NCI-H187 (cell line): ENCODE results near the gene SLC22A23.
A peak's percentile ranks its signal among the peaks of the same experiment; 100 is the strongest.

Experiments
- DNase-seq, 2 experiments: peaks; one replicate each; lab custom pipeline; 2025; lab: John Stamatoyannopoulos, UW

Gene SLC22A23

DNA sequence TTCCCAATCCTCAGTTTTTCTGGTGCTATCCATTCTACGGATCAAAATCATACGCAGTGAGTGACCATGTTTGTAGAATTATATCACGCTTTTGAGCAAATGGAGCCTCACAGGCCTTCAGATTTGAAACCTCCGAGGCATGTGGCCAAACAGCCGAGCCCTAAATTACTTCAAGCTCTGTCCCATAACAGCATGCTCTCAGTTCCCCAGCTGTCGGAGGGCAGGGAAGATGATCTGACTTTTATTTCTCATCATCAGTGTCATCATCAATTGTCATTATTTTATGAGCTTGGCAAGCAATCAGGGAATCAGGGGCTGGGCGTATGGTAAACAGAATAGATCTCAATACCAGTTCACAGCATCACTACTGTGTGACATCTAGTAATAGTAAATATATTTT, 124.9 kb downstream of the SLC22A23 start:
- no peak for DNase-seq

DNA sequence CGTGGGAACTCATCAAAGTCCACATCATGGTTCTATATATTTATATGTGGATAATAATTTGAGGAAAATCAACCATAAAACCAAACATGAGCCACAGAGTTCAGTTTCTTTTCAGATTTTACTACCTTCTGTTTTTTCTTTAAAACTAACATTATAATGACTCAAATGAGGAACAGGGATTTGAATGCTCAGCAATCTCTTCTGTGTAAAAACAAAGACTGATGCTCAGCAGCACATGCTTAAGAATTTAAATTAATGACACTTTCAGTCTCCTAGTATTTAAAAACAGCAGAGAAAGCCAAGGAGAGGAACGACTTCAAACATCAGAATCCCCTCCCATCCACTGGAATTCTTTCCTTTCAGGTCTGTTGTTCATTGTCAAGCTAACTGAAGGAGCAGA, 125.4 kb downstream of the SLC22A23 start:
- no peak for DNase-seq

- DNase-seq, result no peak
Observed at GRCh38 chr6:3330199-3330598, 126.7 kb downstream of the SLC22A23 start.

DNA sequence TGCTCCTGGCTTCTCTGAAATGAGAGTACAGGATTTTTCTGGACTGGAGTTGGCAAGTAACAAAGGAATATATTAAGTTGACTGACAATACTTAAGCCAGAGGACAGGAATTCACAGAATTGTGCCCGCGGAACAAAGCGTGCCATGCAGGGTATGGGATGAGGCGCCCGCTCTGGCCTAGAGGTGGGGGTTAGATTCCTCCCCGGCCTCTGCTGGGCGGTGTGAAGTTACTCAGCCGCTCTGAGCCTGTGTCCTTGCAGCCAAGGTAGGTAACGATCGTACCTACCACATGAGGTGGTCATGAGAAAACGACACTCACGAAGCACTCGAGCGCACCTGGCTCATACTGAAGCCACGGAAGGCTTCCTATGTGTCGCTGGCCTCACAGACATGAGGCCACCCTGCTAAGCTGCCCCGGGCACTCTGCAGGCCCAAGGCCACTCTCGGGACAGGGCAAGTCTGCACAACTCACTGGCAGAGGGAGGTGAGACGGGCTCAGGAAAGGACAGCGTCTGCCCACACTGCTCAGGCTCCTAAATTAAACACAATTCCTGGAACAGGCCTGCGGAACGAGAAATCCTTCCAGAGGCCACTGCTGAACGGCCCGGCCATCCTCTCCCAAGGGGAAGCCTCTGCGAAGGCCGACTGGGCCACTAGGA, 127.3 kb downstream of the SLC22A23 start:
- no peak for DNase-seq

- DNase-seq, result no peak
Observed at GRCh38 chr6:3328796-3329195, 128.1 kb downstream of the SLC22A23 start.

GRCh38 chr6:3328145-3328544, 128.7 kb downstream of the SLC22A23 start:
- DNase-seq, result no peak

- no peak for DNase-seq
Observed at GRCh38 chr6:3327403-3327802, 129.4 kb downstream of the SLC22A23 start.

DNA sequence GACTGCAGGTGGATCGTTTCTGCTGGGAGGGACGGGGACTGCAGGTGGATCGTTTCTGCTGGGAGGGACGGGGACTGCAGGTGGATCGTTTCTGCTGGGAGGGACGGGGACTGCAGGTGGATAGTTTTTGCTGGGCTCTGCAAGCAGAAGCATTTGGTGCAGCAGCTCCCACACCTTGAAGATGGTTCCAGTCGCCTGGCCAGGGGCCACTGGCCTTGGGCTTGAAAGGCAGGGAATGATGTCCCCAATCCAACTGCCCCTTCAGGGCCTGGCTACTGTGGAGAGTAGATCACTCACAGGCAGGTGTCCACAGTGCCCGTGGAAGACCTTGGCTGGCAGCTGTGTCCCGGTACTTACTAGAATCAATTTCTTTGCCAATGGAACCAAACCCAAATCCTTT, 129.9 kb downstream of the SLC22A23 start:
- DNase-seq, result no peak

DNA sequence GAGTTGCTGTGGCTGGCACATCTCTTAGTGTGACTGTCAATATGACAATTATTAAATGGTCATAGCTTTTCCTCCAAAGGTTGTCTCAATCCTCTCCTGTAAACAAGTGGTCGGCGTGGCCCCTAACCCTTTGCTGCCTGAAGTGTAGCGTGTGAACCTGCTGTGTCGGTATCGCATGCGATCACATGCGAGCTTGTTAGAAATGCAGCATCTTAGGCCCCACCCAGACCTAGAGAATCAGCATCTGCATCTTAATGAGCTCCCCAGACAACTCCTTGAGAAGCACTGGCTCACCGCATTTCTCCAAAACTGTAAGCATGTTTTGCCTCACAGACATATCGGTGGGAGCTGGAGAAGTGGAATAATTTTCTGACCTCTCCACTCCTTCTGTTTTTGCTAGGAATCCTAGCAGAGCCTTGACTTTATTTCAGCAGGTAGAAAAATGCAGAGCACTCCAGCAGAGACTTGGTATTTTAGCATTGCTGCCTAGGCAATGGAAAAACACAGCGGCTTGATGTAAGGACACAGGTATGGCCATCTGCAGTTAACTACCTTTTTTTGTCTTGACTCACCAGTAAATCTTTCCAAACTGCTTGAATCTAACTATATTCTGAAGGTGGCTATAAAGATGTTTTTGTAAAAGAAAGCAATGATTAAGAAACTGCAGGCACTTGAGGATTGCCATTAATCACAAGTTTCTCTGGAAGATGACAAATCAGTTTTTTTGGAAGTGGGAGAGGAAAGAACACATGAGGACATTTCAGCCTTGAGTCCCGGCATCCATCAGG, 130.5 kb downstream of the SLC22A23 start:
- no peak for DNase-seq

DNA sequence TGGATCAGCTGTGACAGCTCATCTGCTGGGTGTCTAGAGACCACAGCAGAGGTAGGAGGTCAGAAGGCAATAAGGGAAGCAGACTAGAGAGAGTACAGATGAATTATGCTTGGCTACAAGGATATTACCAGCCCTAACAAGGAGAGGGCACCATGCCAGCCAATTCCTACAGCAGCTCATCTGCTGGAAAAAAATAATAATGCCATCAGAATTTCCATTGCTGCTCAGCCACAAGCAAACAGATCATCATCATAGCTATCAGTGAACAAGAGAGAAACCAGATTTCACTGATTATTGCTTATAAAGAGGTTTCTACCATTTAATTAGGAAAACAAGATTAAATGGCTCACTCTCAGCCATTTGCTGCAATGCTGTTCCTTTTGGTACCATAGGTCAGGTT, 131.6 kb downstream of the SLC22A23 start:
- no peak for DNase-seq

- no peak for DNase-seq
Observed at GRCh38 chr6:3324262-3324942, 132.4 kb downstream of the SLC22A23 start.

DNA sequence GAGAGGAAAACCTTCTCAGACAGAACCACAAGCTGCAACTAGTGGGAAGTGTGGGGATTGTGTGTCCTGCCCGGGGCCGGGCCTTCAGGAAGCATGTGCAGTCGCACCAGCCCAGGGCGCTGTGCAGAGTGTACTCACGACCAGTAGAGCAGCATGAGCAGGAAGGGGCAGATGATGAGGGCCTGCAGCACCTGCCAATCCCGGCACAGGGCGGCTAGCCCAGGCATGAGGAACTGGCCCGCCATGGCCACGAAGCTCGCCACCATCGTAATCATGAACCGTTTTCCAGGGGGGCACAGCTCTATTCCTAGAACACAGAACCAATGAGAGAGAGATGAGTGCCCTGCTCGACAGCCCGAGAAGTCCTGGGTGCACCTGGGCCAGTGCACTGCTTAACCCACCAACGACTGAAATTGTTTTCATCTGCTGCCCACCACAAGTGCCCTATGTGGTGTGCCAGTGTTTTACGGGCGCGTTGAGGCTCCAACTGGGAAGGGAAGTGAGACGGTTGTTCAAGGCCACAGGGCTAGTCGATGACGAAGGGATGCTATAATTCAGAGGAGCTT, 133.1 kb downstream of the SLC22A23 start:
- DNase-seq, result no peak

- no peak for DNase-seq
Observed at GRCh38 chr6:3323148-3323547, 133.7 kb downstream of the SLC22A23 start.

DNA sequence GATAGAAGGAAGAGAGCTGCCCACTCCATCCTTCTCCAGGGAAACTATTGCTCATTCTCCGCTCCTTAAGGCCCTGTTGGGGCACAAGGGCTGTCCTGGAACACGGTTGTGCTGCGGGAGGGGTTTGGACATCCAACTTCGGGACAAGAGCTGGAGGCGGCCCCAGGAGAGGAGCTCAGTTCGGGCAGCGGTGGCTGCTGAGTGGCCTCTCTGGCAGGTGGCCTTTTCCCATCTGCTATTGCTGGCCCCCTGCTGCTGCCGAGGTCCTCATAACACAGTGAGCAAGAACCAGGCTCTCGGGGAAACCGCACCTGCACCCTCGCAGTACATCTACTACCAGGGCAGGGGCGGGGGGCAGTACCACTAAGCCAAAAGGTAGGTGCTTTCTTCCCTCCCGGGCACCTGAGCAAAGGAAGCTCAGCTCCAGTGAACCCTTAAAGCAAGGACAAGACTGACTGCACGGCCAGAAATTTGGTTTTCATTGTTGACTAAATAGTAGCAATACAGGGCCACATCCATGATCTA, 134.4 kb downstream of the SLC22A23 start:
- DNase-seq, result peak; percentile 20 to 32

DNA sequence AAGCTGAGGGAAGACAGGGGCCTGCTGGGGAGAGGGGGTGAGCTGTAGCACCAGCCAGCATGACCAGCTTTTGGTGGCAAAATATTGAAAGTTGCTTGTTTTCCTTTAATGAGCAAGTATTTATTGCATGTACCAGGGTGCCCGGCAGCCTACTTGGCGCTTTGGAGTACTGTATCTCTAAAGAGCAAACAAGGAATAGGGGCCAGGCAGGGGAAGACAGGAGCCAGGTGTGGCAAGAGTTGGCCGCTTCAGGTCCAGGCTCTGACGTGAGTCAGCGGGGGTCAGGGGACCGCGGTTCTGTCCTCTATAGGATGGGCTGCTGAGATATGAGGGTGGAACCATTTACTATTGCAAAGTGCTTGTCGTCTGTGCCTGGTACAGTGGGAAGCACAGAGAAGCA, 135.0 kb downstream of the SLC22A23 start:
- no peak for DNase-seq

DNA sequence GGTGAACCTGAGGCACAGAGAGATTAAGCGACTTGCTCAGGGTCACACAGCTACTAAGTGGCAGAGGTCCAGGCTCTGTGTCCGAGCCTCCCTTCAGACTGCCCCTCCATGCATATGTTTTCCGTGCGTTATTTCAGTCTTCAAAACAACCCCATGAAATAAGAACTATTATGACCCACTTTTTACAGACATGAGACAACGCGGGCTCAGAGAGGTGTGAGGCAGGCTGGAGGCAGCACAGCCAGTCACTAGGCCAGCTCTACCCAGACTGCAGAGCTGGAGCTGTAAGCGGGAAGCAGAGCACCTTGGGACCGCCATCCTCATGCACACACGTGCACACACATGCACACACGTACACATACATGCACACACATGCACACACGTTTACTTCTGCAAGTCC, 135.8 kb downstream of the SLC22A23 start:
- no peak for DNase-seq

DNA sequence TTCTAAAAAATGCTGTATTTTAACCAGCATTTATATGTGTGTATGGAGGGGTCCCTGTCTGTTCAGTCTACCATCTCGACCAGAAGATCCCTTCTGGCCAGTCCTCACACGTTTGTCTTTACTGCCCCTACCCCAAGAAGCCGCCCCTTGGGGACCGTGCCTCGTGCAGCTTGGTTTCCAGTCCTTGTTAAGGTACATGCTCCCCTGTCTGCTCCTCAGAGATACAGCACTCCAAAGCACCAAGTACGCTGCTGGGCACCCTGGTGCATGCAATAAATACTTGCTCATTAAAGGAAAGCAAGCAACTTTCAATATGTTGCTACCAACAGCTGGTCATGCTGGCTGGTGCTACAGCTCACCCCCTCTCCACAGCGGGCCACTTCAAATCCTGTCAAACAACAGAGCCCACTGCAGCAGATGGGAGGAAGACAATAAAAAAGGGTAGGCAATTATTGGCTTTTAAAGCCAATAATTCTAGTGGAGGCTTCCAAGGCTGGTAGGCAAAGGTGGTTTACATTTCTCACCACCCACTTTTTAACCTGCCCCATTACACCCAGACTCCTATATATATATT, 136.5 kb downstream of the SLC22A23 start:
- DNase-seq, result no peak

GRCh38 chr6:3319610-3320200, 137.1 kb downstream of the SLC22A23 start:
- no peak for DNase-seq

GRCh38 chr6:3318821-3319540, 137.9 kb downstream of the SLC22A23 start:
- no peak for DNase-seq

- no peak for DNase-seq
Observed at GRCh38 chr6:3318226-3318625, 138.6 kb downstream of the SLC22A23 start.

DNA sequence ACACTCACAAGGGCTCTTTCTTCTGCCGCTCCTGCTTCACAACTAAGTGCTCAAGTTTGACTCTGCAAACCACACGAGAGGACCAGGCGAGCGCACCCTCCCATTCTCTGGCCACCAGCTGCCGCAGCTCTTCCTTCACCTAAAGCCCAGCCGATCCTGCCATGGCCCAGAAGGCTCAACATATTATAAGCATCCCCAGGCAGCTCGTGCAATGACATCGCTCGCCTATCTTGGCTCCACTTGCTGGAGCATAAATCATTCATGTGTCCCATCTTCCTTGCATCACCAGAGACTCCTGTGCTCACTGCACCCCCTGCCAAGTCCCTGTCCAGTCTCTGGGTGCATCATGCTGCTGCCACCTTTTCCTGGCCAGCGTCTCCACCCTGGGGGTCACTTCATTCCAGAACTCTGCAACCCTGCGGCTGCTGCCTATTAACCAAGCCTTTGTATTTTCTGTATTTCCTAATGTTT, 139.1 kb downstream of the SLC22A23 start:
- DNase-seq, result no peak
